ENCODE results near the gene STIM2.

- no peak for TF ChIP-seq TAF1 (IDR thresholded peaks at IDR 0.05; ENCODE audit: low read depth)
- TF ChIP-seq YY1 (IDR thresholded peaks at IDR 0.05; ENCODE audit: low read depth), result no peak
- TF ChIP-seq EGR1 (IDR thresholded peaks at IDR 0.05), result no peak
- TF ChIP-seq RAD21 (IDR thresholded peaks at IDR 0.05; ENCODE audit: low read depth), result no peak
- no peak for TF ChIP-seq MAX (IDR thresholded peaks at IDR 0.05)
- no peak for TF ChIP-seq REST (IDR thresholded peaks at IDR 0.05; ENCODE audit: low read depth)
- no peak for TF ChIP-seq EP300 (IDR thresholded peaks at IDR 0.05; ENCODE audit: borderline replicate concordance)
- TF ChIP-seq NFIC (IDR thresholded peaks at IDR 0.05), result no peak
- no peak for TF ChIP-seq CREB1 (IDR thresholded peaks at IDR 0.05; ENCODE audit: low read depth)
- TF ChIP-seq USF1 (IDR thresholded peaks at IDR 0.05), result no peak
- TF ChIP-seq FOXM1 (IDR thresholded peaks at IDR 0.05; ENCODE audit: borderline replicate concordance, low read depth), result no peak
- no peak for TF ChIP-seq CEBPB (IDR thresholded peaks at IDR 0.05)
- no peak for TF ChIP-seq TEAD4 (IDR thresholded peaks at IDR 0.05)
Observed at GRCh38 chr4:26984896-26985295, 124.3 kb downstream of the STIM2 start.
